ENCODE measurements around the gene BTBD9.

DNA sequence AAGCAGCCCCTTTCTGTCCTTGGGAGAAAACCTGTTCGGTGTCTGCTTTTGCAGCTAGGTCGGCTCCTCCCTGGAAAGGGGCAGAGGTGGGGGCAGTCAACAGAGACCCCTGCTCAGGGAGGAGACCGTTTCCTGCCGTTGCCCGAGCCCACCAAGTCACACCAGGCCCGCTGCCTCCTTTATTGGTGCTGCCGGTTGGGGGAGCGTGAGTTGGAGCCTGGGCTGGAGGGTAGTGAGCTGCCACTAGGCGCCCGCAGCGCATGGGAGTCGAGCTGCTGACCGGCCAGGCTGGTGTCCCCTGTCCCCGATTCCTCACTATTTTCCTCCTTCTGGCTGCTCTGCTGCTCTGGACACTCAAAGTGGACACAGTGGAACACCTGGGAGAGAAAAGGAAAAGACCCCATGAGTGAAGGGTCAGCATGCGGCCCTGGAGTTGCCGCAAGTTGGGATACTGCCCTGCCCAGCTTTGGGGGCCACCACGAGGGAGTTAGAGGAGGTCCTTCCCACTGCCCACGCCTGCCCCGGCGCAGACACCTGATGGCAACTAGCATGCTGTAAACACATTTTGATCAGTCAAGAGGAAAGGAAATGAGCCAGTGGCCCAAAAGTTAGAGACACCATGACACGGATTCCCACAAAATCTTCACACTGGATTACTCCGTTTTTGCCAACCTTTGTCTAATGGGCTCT, 464.8 kb downstream of the BTBD9 start:
- no peak for TF ChIP-seq EZH2 (IDR thresholded peaks at IDR 0.05; ENCODE audit: insufficient read depth, poor library complexity, severe bottlenecking)
- no peak for TF ChIP-seq EZH2phosphoT487 (IDR thresholded peaks at IDR 0.05; ENCODE audit: insufficient read depth, low read depth)

All from GM23248 (cell line).